HepG2 (cell line): Measurements from ENCODE around the gene SLC34A3. TPM values are rescaled to one million over a fixed set of nuclear protein-coding genes. Genes with fewer than 3 reads are reported as not detected.

Experiments
- ATF1 ChIP-seq: IDR thresholded peaks from 2 replicates; pipeline ENCODE4 v1.6.1; 2016; ENCODE audit warnings: mild to moderate bottlenecking, control low read depth
- CCAR2 ChIP-seq: fragments of 200-400 bp; formaldehyde crosslinking; optimal IDR thresholded peaks from 2 replicates; pipeline ENCODE3; 2018; ENCODE audit warnings: low read depth, mild to moderate bottlenecking, low read length, moderate library complexity
- CREB1 ChIP-seq, 2 experiments: fragments of 450-650 bp in 1 of 2; IDR thresholded peaks; 2 replicates each; pipeline ENCODE4 v1.6.1; 2016 to 2017; ENCODE audit warnings: control low read depth in 1 of 2, mild to moderate bottlenecking in 1 of 2, missing compliant biosample characterization in 1 of 2, missing genetic modification characterization in 1 of 2
- FOXA1 ChIP-seq, 2 experiments: fragments of 450-650 bp in 1 of 2; sonication (generic) in 1 of 2; formaldehyde crosslinking in 1 of 2; IDR thresholded peaks; 2 replicates each; pipeline versions ENCODE4 v1.4.0 to v1.6.1; 2016 to 2020; ENCODE audit warnings: missing genetic modification reagents in 1 of 2
- FOXC1 ChIP-seq: sonication (generic); formaldehyde crosslinking; IDR thresholded peaks from 2 replicates; pipeline ENCODE4 v1.8.0; 2022; ENCODE audit warnings: mild to moderate bottlenecking, missing genetic modification reagents, borderline replicate concordance
- HMG20B ChIP-seq: conservative IDR thresholded peaks from 2 replicates; pipeline ENCODE4 v1.6.1; 2016; ENCODE audit warnings: missing genetic modification reagents, missing compliant biosample characterization
- HNF4G ChIP-seq, 2 experiments: sonication (generic) in 1 of 2; formaldehyde crosslinking in 1 of 2; IDR thresholded peaks; 2 replicates each; pipeline versions ENCODE4 v1.4.0 to v1.6.1; 2011 to 2020; ENCODE audit warnings: borderline replicate concordance in 2 of 2, low read depth in 2 of 2, mild to moderate bottlenecking in 2 of 2, low read length in 1 of 2, missing genetic modification reagents in 1 of 2, moderate library complexity in 1 of 2
- HNRNPLL ChIP-seq: fragments of 200-400 bp; formaldehyde crosslinking; IDR thresholded peaks from 2 replicates; pipeline ENCODE4 v1.6.1; 2017; ENCODE audit warnings: mild to moderate bottlenecking, low read depth, low read length; ENCODE audit not compliant: poor library complexity, severe bottlenecking
- MAZ ChIP-seq, 2 experiments: sonication (generic) in 1 of 2; formaldehyde crosslinking in 1 of 2; IDR thresholded peaks; 2 replicates each; pipeline versions ENCODE4 v1.5.0 to v1.6.1; 2012 to 2020; ENCODE audit warnings: low read depth in 2 of 2, mild to moderate bottlenecking in 2 of 2, borderline replicate concordance in 1 of 2, improper control_type of control experiment in 1 of 2, low read length in 1 of 2, missing genetic modification reagents in 1 of 2, moderate library complexity in 1 of 2
- RBM22 ChIP-seq: fragments of 200-400 bp; formaldehyde crosslinking; optimal IDR thresholded peaks from 2 replicates; pipeline ENCODE3; 2017; ENCODE audit warnings: mild to moderate bottlenecking, low read length, moderate library complexity
- RFXAP ChIP-seq: sonication (generic); formaldehyde crosslinking; IDR thresholded peaks from 2 replicates; pipeline ENCODE4 v1.4.0; 2020; ENCODE audit warnings: missing genetic modification reagents, borderline replicate concordance
- SALL2 ChIP-seq: sonication (generic); formaldehyde crosslinking; IDR thresholded peaks from 2 replicates; pipeline ENCODE4 v1.8.1; 2023; ENCODE audit warnings: mild to moderate bottlenecking, missing genetic modification reagents, inconsistent platforms
- SRY ChIP-seq: sonication (generic); formaldehyde crosslinking; IDR thresholded peaks from 2 replicates; pipeline ENCODE4 v1.8.0; 2022; ENCODE audit warnings: mild to moderate bottlenecking, missing genetic modification reagents
- ZNF138 ChIP-seq: sonication (generic); formaldehyde crosslinking; IDR thresholded peaks from 2 replicates; pipeline ENCODE4 v1.5.0; 2020; ENCODE audit warnings: mild to moderate bottlenecking, low read depth, missing genetic modification reagents
- ZNF30 ChIP-seq: sonication (generic); formaldehyde crosslinking; IDR thresholded peaks from 2 replicates; pipeline ENCODE4 v1.5.0; 2020; ENCODE audit warnings: mild to moderate bottlenecking, missing genetic modification reagents
- ZNF446 ChIP-seq: sonication (generic); formaldehyde crosslinking; IDR thresholded peaks from 2 replicates; pipeline ENCODE4 v1.5.0; 2020; ENCODE audit warnings: mild to moderate bottlenecking, missing genetic modification reagents
- ZNF510 ChIP-seq: sonication (generic); formaldehyde crosslinking; IDR thresholded peaks from 2 replicates; pipeline ENCODE4 v1.4.0; 2020; ENCODE audit warnings: low read depth, mild to moderate bottlenecking, missing genetic modification reagents
- ZNF543 ChIP-seq: sonication (generic); formaldehyde crosslinking; IDR thresholded peaks from 2 replicates; pipeline ENCODE4 v1.4.0; 2020; ENCODE audit warnings: mild to moderate bottlenecking, missing genetic modification reagents
- ZNF781 ChIP-seq: sonication (generic); formaldehyde crosslinking; IDR thresholded peaks from 2 replicates; pipeline ENCODE4 v1.5.1; 2020; ENCODE audit warnings: borderline replicate concordance, mild to moderate bottlenecking, missing genetic modification reagents; ENCODE audit errors: not compliant biosample characterization
- ZNF788 ChIP-seq: sonication (generic); formaldehyde crosslinking; IDR thresholded peaks from 2 replicates; pipeline ENCODE4 v1.5.0; 2020; ENCODE audit warnings: mild to moderate bottlenecking, missing genetic modification reagents, borderline replicate concordance
- polyA plus RNA-seq, 8 experiments: library from polyadenylated mRNA; depleted of rRNA in 3 of 8; stranded (reverse) in 7 of 8; unstranded in 1 of 8; fragments of >200 nt; fragmentation: Illumina TruSeq in 4 of 8; extraction: Trizol in 4 of 8; gene quantifications; 2 replicates each; pipeline versions ENCODE4 v1.2.1 to v1.2.3, GENCODE V29; 2011 to 2016; ENCODE audit warnings: low read depth in 4 of 8, missing spikeins in 1 of 8, mixed read lengths in 1 of 8; ENCODE audit not compliant: insufficient read depth in 1 of 8
- total RNA-seq, 5 experiments: library from RNA; depleted of rRNA; stranded (reverse); fragments of >200 nt; fragmentation: Illumina TruSeq; extraction: Trizol; gene quantifications; 2 replicates each; pipeline ENCODE4 v1.2.3, GENCODE V29; 2016; ENCODE audit warnings: low read depth in 1 of 5
- TF ChIP-seq, protein P1 (sequence below): sonication (generic); formaldehyde crosslinking; IDR thresholded peaks from 2 replicates; pipeline ENCODE4 v1.4.0; 2020; ENCODE audit warnings: missing genetic modification reagents; ENCODE audit errors: not compliant biosample characterization
- TF ChIP-seq, protein P2 (sequence below): sonication (generic); formaldehyde crosslinking; IDR thresholded peaks from 2 replicates; pipeline ENCODE4 v1.9.0; 2022; ENCODE audit warnings: missing genetic modification reagents, mild to moderate bottlenecking, borderline replicate concordance
- TF ChIP-seq, protein P3 (sequence below): sonication (generic); formaldehyde crosslinking; IDR thresholded peaks from 2 replicates; pipeline ENCODE4 v1.8.1; 2023; ENCODE audit warnings: mild to moderate bottlenecking, missing genetic modification reagents, borderline replicate concordance

SLC34A3 gene
- total and polyA plus RNA-seq, 2 of the 13 experiments (the other 11 are each of a cell fraction or from before 2014, with no cell fraction given), result 0.07 to 1.0 TPM

DNA sequence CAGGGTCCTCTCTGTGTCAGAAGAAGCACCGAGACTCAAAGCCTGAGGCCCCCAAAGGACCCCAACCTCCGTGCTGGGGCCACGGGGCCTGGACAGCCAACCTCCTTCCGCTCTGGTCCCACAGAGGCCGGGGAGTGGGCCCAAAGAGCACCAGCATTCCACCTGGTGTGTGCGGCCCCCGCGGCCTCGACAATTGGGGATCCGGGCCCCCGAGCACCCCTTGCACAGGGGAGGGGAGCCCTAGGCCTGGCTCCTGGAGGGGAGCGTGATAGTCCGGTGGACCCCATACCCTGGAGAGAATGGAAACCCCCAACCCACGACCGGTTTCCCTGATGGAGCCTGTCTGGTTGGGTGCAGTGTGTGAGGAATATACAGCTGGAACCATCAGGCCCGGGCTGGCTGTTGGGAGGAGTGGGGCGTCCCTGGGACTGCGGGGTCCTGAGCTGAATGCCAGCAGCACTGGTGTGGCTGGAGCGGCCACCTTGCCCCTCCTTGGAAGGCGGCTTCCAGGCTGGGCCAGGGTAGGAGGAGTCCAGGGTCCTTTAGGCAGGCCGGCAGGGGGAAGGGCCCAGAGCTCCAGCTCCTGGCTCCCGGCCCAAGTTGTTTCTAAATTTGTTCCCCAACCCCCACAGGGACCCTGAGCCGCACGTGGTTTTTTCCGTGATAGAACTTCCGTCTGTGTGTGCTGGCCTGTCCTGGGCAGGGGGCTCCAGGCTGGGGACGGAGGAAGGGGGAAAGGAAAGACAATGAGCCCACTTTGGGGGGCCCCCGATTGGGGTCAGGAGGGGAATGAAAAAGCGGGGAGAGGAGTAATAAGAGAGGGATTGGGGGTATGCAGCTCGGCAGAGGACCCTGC, 46.0 kb downstream of the SLC34A3 start (continued):
- TF ChIP-seq, protein P1, sequence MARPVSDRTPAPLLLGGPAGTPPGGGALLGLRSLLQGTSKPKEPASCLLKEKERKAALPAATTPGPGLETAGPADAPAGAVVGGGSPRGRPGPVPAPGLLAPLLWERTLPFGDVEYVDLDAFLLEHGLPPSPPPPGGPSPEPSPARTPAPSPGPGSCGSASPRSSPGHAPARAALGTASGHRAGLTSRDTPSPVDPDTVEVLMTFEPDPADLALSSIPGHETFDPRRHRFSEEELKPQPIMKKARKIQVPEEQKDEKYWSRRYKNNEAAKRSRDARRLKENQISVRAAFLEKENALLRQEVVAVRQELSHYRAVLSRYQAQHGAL (CRISPR knock-in tag), result no peak
- TF ChIP-seq RBM22 (no peak), FOXC1 (CRISPR knock-in tag) (no peak), CREB1 (IDR thresholded peaks at IDR 0.05) (no peak), CREB1 (CRISPR knock-in tag; IDR thresholded peaks at IDR 0.05) (no peak), RFXAP (CRISPR knock-in tag) (no peak), ZNF138 (CRISPR knock-in tag) (no peak), ZNF788 (CRISPR knock-in tag) (no peak), MAZ (IDR thresholded peaks at IDR 0.05; ENCODE audit: borderline replicate concordance, low read depth, low read length) (no peak; the same call in 1 of the 2 replicates), MAZ (CRISPR knock-in tag; IDR thresholded peaks at IDR 0.05; ENCODE audit: low read depth) (0 out of 2 replicates have a peak, but pooled peaks have one; percentile 41), CCAR2 (no peak), ZNF543 (CRISPR knock-in tag) (peak; percentile 71; the same call in 1 of the 2 replicates), SRY (CRISPR knock-in tag) (no peak), ZNF446 (CRISPR knock-in tag) (no peak), ZNF30 (CRISPR knock-in tag) (peak; percentile 33; the same call in 1 of the 2 replicates), SALL2 (CRISPR knock-in tag) (no peak; the same call in 1 of the 2 replicates), ZNF781 (CRISPR knock-in tag) (no peak), HNRNPLL (peak; percentile 20), FOXA1 (IDR thresholded peaks at IDR 0.05) (no peak), FOXA1 (CRISPR knock-in tag; IDR thresholded peaks at IDR 0.05) (no peak), ZNF510 (CRISPR knock-in tag) (0 out of 2 replicates have a peak, but pooled peaks have one; percentile 31), ATF1 (CRISPR knock-in tag) (no peak), HMG20B (CRISPR knock-in tag) (no peak), HNF4G (IDR thresholded peaks at IDR 0.05; ENCODE audit: borderline replicate concordance, low read depth, low read length) (peak; percentile 17; the same call in 1 of the 2 replicates), HNF4G (CRISPR knock-in tag; IDR thresholded peaks at IDR 0.05; ENCODE audit: borderline replicate concordance, low read depth) (no peak)
- TF ChIP-seq, protein P2, sequence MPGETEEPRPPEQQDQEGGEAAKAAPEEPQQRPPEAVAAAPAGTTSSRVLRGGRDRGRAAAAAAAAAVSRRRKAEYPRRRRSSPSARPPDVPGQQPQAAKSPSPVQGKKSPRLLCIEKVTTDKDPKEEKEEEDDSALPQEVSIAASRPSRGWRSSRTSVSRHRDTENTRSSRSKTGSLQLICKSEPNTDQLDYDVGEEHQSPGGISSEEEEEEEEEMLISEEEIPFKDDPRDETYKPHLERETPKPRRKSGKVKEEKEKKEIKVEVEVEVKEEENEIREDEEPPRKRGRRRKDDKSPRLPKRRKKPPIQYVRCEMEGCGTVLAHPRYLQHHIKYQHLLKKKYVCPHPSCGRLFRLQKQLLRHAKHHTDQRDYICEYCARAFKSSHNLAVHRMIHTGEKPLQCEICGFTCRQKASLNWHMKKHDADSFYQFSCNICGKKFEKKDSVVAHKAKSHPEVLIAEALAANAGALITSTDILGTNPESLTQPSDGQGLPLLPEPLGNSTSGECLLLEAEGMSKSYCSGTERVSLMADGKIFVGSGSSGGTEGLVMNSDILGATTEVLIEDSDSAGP (CRISPR knock-in tag), result no peak
- TF ChIP-seq, protein P3, sequence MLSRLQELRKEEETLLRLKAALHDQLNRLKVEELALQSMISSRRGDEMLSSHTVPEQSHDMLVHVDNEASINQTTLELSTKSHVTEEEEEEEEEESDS (CRISPR knock-in tag), result no peak
